ENCODE data around the gene AP1M1. TPM values are rescaled to one million over a fixed set of nuclear protein-coding genes. Genes with fewer than 3 reads are reported as not detected.

AP1M1 gene
- total RNA-seq, 1 donor from 2014 or later: 105 TPM

GRCh38 chr19:16201011-16201391 is 3.3 kb downstream of the AP1M1 start:
- TF ChIP-seq, protein P1, sequence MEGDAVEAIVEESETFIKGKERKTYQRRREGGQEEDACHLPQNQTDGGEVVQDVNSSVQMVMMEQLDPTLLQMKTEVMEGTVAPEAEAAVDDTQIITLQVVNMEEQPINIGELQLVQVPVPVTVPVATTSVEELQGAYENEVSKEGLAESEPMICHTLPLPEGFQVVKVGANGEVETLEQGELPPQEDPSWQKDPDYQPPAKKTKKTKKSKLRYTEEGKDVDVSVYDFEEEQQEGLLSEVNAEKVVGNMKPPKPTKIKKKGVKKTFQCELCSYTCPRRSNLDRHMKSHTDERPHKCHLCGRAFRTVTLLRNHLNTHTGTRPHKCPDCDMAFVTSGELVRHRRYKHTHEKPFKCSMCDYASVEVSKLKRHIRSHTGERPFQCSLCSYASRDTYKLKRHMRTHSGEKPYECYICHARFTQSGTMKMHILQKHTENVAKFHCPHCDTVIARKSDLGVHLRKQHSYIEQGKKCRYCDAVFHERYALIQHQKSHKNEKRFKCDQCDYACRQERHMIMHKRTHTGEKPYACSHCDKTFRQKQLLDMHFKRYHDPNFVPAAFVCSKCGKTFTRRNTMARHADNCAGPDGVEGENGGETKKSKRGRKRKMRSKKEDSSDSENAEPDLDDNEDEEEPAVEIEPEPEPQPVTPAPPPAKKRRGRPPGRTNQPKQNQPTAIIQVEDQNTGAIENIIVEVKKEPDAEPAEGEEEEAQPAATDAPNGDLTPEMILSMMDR (conservative IDR thresholded peaks at IDR 0.05; ENCODE audit: low read depth, low read length): no peak
- no peak for DNase-seq (ENCODE audit: low read depth)

GRCh38 chr19:16202320-16203255 is 4.9 kb downstream of the AP1M1 start:
- no peak overlapping the region for H3K4me3 ChIP-seq (ENCODE audit: low read depth, low read length)
- TF ChIP-seq, protein P1 (conservative IDR thresholded peaks at IDR 0.05; ENCODE audit: low read depth, low read length): no peak
- DNase-seq (ENCODE audit: low read depth): no peak

More at GRCh38 chr19:16201011-16201391, 3.3 kb downstream of the AP1M1 start:
- H3K4me3 ChIP-seq (ENCODE audit: low read depth, low read length): no peak overlapping the region

- H3K4me3 ChIP-seq (ENCODE audit: low read depth, low read length): no peak overlapping the region
- no peak for DNase-seq (ENCODE audit: low read depth)
- TF ChIP-seq, protein P1 (conservative IDR thresholded peaks at IDR 0.05; ENCODE audit: low read depth, low read length): no peak
Measured at GRCh38 chr19:16203256-16204004, 5.7 kb downstream of the AP1M1 start.

- no peak overlapping the region for H3K4me3 ChIP-seq (ENCODE audit: low read depth, low read length)
- TF ChIP-seq, protein P1 (conservative IDR thresholded peaks at IDR 0.05; ENCODE audit: low read depth, low read length): no peak
- no peak for DNase-seq (ENCODE audit: low read depth)
Measured at GRCh38 chr19:16204005-16204294, 6.2 kb downstream of the AP1M1 start.

DNA sequence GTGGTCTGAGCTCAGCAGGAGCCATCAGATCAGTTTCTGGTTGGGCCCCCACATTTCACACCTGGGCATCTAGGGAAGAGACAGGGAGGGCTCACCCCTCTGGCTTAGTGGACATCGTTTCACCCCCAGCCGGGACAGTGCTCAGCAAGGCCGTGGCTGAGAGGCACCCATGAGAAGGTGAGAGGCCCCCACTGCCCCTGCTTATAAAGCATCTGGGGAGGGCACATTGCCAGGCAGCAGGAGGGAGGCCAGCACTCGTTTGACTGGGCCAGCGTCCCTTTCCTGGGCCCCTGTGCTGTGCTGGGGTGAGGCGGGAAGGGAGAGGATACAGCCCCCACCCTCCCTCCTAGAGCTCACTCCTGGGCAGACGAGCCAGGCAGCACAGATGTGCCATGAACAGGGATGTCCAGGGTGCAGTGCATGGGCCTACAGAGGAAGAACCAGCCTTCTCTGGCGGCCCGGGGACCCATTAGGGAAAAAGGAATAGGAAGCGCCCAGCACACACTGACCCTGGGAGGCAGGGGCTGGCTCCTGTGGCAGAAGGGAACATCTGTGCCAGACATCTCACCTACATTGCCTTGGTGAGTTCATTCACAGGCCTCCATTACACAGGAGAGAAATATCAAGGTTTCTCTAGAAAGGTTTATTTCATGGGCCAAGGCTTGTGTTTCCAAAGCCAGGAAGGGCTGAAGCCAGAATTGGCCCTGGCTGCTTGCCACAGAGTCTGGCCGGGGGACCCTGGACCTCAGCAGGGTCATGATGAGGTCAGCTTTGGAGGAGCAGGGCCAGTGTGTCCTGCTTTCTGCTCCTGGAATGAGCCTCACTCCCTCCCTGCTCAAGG is 7.7 kb downstream of the AP1M1 start:
- DNase-seq (ENCODE audit: low read depth): no peak
- TF ChIP-seq, protein P1 (conservative IDR thresholded peaks at IDR 0.05; ENCODE audit: low read depth, low read length): no peak
- H3K4me3 ChIP-seq (ENCODE audit: low read depth, low read length): no peak overlapping the region

DNA sequence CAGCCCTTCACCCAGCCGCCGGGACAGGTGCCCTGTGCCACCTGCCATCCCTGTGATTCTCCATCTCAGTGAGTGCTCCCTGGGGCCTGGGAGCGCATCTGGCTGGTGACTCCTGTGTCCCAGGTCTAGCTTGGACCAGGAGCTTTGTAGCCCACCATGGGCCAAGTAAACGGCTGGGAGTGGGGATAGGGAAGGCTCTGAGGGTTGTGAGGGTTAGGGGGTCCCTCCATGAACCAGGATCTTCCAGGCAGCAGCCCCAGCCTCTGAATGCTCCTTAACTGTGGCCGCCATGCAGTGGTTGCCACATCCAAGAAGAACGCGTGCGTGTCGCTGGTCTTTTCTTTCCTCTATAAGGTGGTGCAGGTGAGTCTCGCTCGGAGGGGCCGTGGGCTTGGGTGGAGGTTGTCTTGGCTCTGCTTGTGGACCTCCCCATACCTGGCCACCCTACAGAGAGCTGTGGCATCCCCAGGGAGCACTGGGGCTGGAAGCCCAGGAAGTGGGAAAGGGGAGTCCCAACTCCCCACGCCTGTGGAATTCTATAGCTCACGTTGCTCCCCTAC is 8.4 kb downstream of the AP1M1 start:
- TF ChIP-seq, protein P1 (conservative IDR thresholded peaks at IDR 0.05; ENCODE audit: low read depth, low read length): no peak
- H3K4me3 ChIP-seq (ENCODE audit: low read depth, low read length): no peak overlapping the region

More for the DNA sequence above, 8.4 kb downstream of the AP1M1 start:
- no peak for DNase-seq (ENCODE audit: low read depth)

All from epithelial cell of proximal tubule (primary cell).